Measurements from ENCODE around the gene RAP2A. TPM values are rescaled to one million over a fixed set of nuclear protein-coding genes. Genes with fewer than 3 reads are reported as not detected.

Gene RAP2A
- total and polyA plus RNA-seq, 4 donors, result 30.8 to 41.7 (median 33.4) TPM

DNA sequence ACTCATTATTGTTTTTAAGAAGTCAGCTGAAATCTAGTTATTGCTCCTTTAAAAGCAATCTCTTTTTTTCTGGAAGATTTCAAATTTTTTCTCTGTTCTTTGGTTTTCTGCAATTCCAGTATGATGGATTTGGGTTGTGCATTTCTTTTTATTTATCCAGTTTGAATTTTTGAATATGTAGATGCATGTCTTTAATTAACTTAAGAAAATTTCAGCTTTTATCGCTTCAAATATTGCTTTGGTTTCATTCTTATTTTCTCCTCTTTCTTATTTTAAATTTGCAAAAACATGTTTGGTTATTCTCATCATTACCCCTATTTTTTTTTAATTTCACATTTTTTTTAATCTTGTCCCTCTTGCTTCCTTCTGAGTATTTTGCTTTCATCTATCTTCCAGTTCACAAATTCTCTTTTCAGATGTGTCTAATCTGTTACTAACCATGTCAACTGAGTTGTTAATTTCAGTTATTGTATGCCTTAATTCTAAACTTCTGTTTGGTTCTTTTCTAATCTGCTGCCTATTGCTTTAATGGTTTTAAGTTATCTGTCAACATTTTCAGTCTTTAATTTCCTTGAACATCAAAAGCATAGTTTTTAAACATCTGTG, 56.8 kb downstream of the RAP2A start:
- Histone ChIP-seq H3K27ac (ENCODE audit: low read depth in 1 of 2, low read length in 2 of 2) (no peak overlapping the region), H3K4me1 (ENCODE audit: control insufficient read depth in 1 of 2, insufficient read depth in 2 of 2, low read length in 2 of 2) (no peaks in the 10 kb centered on the region), H3K27me3 (ENCODE audit: control insufficient read depth in 1 of 2, insufficient read depth in 2 of 2, low read length in 1 of 2) (no peaks in the 10 kb centered on the region), H3K9me3 (ENCODE audit: control insufficient read depth, low read length) (no peaks in the 10 kb centered on the region), H3K36me3 (ENCODE audit: control insufficient read depth in 1 of 2, insufficient read depth in 2 of 2, low read length in 1 of 2) (no peaks in the 10 kb centered on the region), H3K4me3 (ENCODE audit: low read length in 2 of 2) (no peak overlapping the region)
- intact Hi-C loops (cut with DNase I), result no loop called here
- no peak for ATAC-seq (ENCODE audit: low FRiP score)
- WGBS, 2 donors, result 99 to 100% methylated on average over 1 of the region's 1 CpG
- DNase-seq, result no peak

DNA sequence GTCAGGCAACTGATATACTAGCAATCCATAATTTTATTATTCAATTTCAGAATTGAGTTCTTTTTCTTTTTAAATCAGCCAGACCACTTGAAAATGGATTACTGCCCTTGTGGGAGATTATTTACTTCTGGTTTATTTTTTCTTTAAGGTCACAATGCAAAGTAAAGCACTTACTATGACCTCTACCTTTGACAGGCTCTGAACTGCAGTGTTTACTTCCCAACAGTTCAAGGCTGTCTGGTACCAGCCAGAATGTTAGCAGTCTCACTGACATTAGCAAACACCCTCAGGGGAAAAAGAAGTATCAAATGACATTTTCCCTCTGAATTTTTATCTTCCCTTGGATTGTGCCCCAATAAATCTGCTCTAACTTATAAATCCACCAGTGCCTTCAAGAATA, 57.5 kb downstream of the RAP2A start:
- H3K9me3 ChIP-seq (ENCODE audit: control insufficient read depth, low read length), result no peaks in the 10 kb centered on the region
- no peaks in the 10 kb centered on the region for H3K4me1 ChIP-seq (ENCODE audit: control insufficient read depth in 1 of 2, insufficient read depth in 2 of 2, low read length in 2 of 2)
- no peak overlapping the region for H3K27ac ChIP-seq (ENCODE audit: low read depth in 1 of 2, low read length in 2 of 2)
- H3K27me3 ChIP-seq (ENCODE audit: control insufficient read depth in 1 of 2, insufficient read depth in 2 of 2, low read length in 1 of 2), result no peaks in the 10 kb centered on the region
- ATAC-seq (ENCODE audit: low FRiP score), result no peak
- no peak overlapping the region for H3K4me3 ChIP-seq (ENCODE audit: low read length in 2 of 2)
- intact Hi-C loops (cut with DNase I), result no loop called here
- H3K36me3 ChIP-seq (ENCODE audit: control insufficient read depth in 1 of 2, insufficient read depth in 2 of 2, low read length in 1 of 2), result no peaks in the 10 kb centered on the region
- DNase-seq, result no peak

DNA sequence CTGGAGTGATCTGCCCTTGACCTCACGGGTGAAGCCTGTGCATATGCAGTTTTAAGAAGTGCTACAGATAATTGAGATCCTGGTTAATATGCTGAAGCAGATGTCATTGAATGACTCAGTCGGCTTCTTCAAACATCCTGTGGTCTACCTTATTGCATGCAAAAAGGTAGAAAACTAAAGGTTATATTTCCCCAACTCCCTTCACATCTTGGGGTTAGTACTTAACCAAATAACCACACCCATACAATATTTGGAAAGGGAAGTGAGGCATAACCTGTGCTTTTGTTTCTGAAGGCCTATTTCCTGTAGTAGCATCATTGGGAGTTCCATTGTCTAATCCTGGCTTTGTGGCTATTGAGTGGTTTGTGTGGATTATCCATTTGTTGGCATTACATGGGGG, 58.3 kb downstream of the RAP2A start:
- DNase-seq (no peak), ATAC-seq (ENCODE audit: low FRiP score) (no peak)
- Histone ChIP-seq H3K27ac (ENCODE audit: low read depth in 1 of 2, low read length in 2 of 2) (no peak overlapping the region), H3K4me3 (ENCODE audit: low read length in 2 of 2) (no peak overlapping the region), H3K4me1 (ENCODE audit: control insufficient read depth in 1 of 2, insufficient read depth in 2 of 2, low read length in 2 of 2) (no peaks in the 10 kb centered on the region), H3K27me3 (ENCODE audit: control insufficient read depth in 1 of 2, insufficient read depth in 2 of 2, low read length in 1 of 2) (no peaks in the 10 kb centered on the region), H3K9me3 (ENCODE audit: control insufficient read depth, low read length) (no peaks in the 10 kb centered on the region), H3K36me3 (ENCODE audit: control insufficient read depth in 1 of 2, insufficient read depth in 2 of 2, low read length in 1 of 2) (no peaks in the 10 kb centered on the region)
- 96 to 99% methylated on average over 2 of the region's 2 CpGs for WGBS, 2 donors
- intact Hi-C loops (cut with DNase I), result no loop called here

- intact Hi-C loops (cut with DNase I), result no loop called here
- DNase-seq, result no peak
- Histone ChIP-seq H3K9me3 (ENCODE audit: control insufficient read depth, low read length) (no peaks in the 10 kb centered on the region), H3K27ac (ENCODE audit: low read depth in 1 of 2, low read length in 2 of 2) (no peak overlapping the region), H3K36me3 (ENCODE audit: control insufficient read depth in 1 of 2, insufficient read depth in 2 of 2, low read length in 1 of 2) (no peaks in the 10 kb centered on the region), H3K27me3 (ENCODE audit: control insufficient read depth in 1 of 2, insufficient read depth in 2 of 2, low read length in 1 of 2) (no peaks in the 10 kb centered on the region), H3K4me3 (ENCODE audit: low read length in 2 of 2) (no peak overlapping the region), H3K4me1 (ENCODE audit: control insufficient read depth in 1 of 2, insufficient read depth in 2 of 2, low read length in 2 of 2) (no peaks in the 10 kb centered on the region)
- ATAC-seq (ENCODE audit: low FRiP score), result no peak
- WGBS, 2 donors, result 94 to 97% methylated on average over 2 of the region's 2 CpGs
Observed at GRCh38 chr13:97492684-97493371, 58.9 kb downstream of the RAP2A start.

DNA sequence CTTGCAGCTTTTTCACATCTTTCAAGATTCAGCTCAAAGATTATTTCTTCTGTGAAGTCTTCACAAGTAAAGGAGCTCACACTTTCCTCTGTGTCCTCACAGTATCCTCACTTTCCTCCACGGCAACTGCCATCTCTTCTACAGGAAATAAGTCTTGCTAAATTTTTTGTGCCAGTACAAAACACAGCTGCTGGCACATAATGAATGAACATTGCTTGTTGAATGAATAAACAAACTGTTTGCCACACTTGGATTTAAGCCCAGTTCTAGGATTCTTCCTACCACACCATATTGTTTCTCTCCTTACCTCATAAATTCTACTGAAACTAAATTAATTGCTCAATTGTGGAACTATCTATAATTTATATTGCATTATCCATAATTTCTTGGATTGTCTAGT, 59.5 kb downstream of the RAP2A start:
- Histone ChIP-seq H3K27ac (ENCODE audit: low read depth in 1 of 2, low read length in 2 of 2) (no peak overlapping the region), H3K4me1 (ENCODE audit: control insufficient read depth in 1 of 2, insufficient read depth in 2 of 2, low read length in 2 of 2) (no peaks in the 10 kb centered on the region), H3K36me3 (ENCODE audit: control insufficient read depth in 1 of 2, insufficient read depth in 2 of 2, low read length in 1 of 2) (no peaks in the 10 kb centered on the region), H3K27me3 (ENCODE audit: control insufficient read depth in 1 of 2, insufficient read depth in 2 of 2, low read length in 1 of 2) (no peaks in the 10 kb centered on the region), H3K4me3 (ENCODE audit: low read length in 2 of 2) (no peak overlapping the region), H3K9me3 (ENCODE audit: control insufficient read depth, low read length) (no peaks in the 10 kb centered on the region)
- DNase-seq, result no peak
- ATAC-seq (ENCODE audit: low FRiP score), result no peak
- intact Hi-C loops (cut with DNase I), result no loop called here
- WGBS, 2 donors, result 2 to 4% methylated on average over 1 of the region's 1 CpG

DNA sequence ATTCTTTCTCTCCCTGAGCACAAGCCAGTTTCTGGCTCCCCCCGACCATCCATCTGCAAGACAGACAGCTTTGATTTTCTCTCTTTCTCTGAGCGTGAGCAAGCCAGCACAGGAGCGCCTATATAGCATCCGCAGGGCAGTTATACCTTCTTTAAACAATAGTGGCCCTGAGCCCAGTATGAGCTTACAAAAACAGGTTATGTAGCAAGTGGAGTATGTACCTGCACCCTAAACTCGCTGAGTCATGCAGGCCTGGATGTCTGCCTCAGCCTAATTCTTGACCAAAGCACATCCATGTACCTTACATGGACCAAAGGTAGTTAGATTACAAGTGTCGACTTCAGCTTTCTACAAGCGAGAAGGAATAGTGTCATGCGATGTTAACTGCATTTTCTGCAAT, 61.7 kb downstream of the RAP2A start:
- Histone ChIP-seq H3K4me1 (ENCODE audit: control insufficient read depth in 1 of 2, insufficient read depth in 2 of 2, low read length in 2 of 2) (no peaks in the 10 kb centered on the region), H3K27me3 (ENCODE audit: control insufficient read depth in 1 of 2, insufficient read depth in 2 of 2, low read length in 1 of 2) (no peaks in the 10 kb centered on the region), H3K27ac (ENCODE audit: low read depth in 1 of 2, low read length in 2 of 2) (no peak overlapping the region), H3K4me3 (ENCODE audit: low read length in 2 of 2) (no peak overlapping the region), H3K9me3 (ENCODE audit: control insufficient read depth, low read length) (no peaks in the 10 kb centered on the region), H3K36me3 (ENCODE audit: control insufficient read depth in 1 of 2, insufficient read depth in 2 of 2, low read length in 1 of 2) (no peaks in the 10 kb centered on the region)
- no peak for ATAC-seq (ENCODE audit: low FRiP score)
- intact Hi-C loops (cut with DNase I), result no loop called here
- 92 to 93% methylated on average over 8 of the region's 8 CpGs for whole genome bisulfite sequencing, 2 donors
- DNase-seq, result no peak

- H3K27ac ChIP-seq (ENCODE audit: low read depth in 1 of 2, low read length in 2 of 2), result no peak overlapping the region
- DNase-seq (no peak), ATAC-seq (ENCODE audit: low FRiP score) (no peak)
- H3K36me3 ChIP-seq (ENCODE audit: control insufficient read depth in 1 of 2, insufficient read depth in 2 of 2, low read length in 1 of 2), result no peaks in the 10 kb centered on the region
- no peak overlapping the region for H3K4me3 ChIP-seq (ENCODE audit: low read length in 2 of 2)
- 94 to 96% methylated on average over 2 of the region's 2 CpGs for WGBS, 2 donors
- intact Hi-C loops (cut with DNase I), result no loop called here
- H3K9me3 ChIP-seq (ENCODE audit: control insufficient read depth, low read length), result no peaks in the 10 kb centered on the region
- H3K27me3 ChIP-seq (ENCODE audit: control insufficient read depth in 1 of 2, insufficient read depth in 2 of 2, low read length in 1 of 2), result no peaks in the 10 kb centered on the region
- H3K4me1 ChIP-seq (ENCODE audit: control insufficient read depth in 1 of 2, insufficient read depth in 2 of 2, low read length in 2 of 2), result no peaks in the 10 kb centered on the region
Observed at GRCh38 chr13:97496511-97496910, 62.5 kb downstream of the RAP2A start.

GRCh38 chr13:97497400-97497799, 63.4 kb downstream of the RAP2A start:
- no peaks in the 10 kb centered on the region for H3K36me3 ChIP-seq (ENCODE audit: control insufficient read depth in 1 of 2, insufficient read depth in 2 of 2, low read length in 1 of 2)
- no peak for DNase-seq
- no peak overlapping the region for H3K4me3 ChIP-seq (ENCODE audit: low read length in 2 of 2)
- H3K4me1 ChIP-seq (ENCODE audit: control insufficient read depth in 1 of 2, insufficient read depth in 2 of 2, low read length in 2 of 2), result peaks cover 0 to 2% of the 10 kb centered on the region in 2 donors
- no peak for ATAC-seq (ENCODE audit: low FRiP score)
- H3K9me3 ChIP-seq (ENCODE audit: control insufficient read depth, low read length), result no peaks in the 10 kb centered on the region
- intact Hi-C loops (cut with DNase I), result no loop called here
- 49 to 53% methylated on average over 3 of the region's 3 CpGs for WGBS, 2 donors
- no peak overlapping the region for H3K27ac ChIP-seq (ENCODE audit: low read depth in 1 of 2, low read length in 2 of 2)
- H3K27me3 ChIP-seq (ENCODE audit: control insufficient read depth in 1 of 2, insufficient read depth in 2 of 2, low read length in 1 of 2), result no peaks in the 10 kb centered on the region

DNA sequence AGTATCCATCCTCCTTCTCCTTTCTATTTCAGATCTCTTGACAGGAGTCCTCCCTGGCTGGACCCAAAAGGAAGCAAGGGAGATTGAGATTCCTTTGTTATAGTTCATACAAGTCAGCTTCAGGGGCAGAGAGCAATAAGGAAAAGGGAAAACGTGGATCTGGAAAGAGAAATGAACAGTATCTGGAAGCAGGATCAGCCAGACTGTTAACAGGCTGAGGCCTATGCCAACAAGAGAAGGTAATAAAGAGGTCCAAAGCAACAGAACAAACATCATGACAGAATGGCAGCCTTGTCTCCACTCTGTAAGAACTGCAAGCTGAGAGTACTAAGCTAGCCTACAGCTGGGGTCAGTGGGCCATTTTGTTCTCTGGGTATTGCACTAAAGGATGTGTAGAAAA, 64.5 kb downstream of the RAP2A start:
- Histone ChIP-seq H3K27ac (ENCODE audit: low read depth in 1 of 2, low read length in 2 of 2) (no peak overlapping the region), H3K27me3 (ENCODE audit: control insufficient read depth in 1 of 2, insufficient read depth in 2 of 2, low read length in 1 of 2) (no peaks in the 10 kb centered on the region), H3K4me3 (ENCODE audit: low read length in 2 of 2) (no peak overlapping the region), H3K9me3 (ENCODE audit: control insufficient read depth, low read length) (no peaks in the 10 kb centered on the region), H3K4me1 (ENCODE audit: control insufficient read depth in 1 of 2, insufficient read depth in 2 of 2, low read length in 2 of 2) (peaks cover 0 to 2% of the 10 kb centered on the region in 2 donors), H3K36me3 (ENCODE audit: control insufficient read depth in 1 of 2, insufficient read depth in 2 of 2, low read length in 1 of 2) (no peaks in the 10 kb centered on the region)
- intact Hi-C loops (cut with DNase I), result no loop called here
- WGBS, 2 donors, result 62 to 72% methylated on average over 1 of the region's 1 CpG
- ATAC-seq (ENCODE audit: low FRiP score) (no peak), DNase-seq (no peak)
